ENCODE results near the gene EDA. TPM values are rescaled to one million over a fixed set of nuclear protein-coding genes. Genes with fewer than 3 reads are reported as not detected.

The EDA gene
- total and polyA plus RNA-seq, 8 donors: 2.2 to 4.6 (median 4.1) TPM

DNA sequence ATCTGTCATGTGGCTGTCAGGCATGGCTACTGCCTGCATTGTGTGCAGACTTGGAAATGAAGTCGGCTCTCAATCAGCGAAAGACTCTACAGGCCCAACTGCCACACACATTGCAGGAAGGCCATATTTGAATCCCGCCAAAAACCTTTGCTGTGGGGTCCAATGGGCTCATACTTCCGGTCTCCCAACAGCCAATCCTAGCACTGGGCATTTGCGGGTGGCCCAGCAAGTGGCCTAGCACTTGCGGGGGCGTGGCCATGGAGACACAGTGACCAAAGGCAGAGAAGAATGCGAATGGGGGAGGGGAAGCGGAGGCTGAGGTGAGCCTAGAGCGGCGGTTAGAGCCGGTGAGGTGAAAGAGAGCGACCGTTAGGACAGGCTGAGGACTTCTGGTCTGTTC, 446.2 kb downstream of the EDA start, which contains the start of gene OTUD6A:
Gene OTUD6A (plus strand): TSS at position 382 of the 400 bp plus-strand sequence. CDS start 68 bp downstream, outside the sequence.
- Histone ChIP-seq H3K4me3 (no peak within 1 kb of the TSS), H3K9me3 (no peaks in the 10 kb centered on the region), H3K27ac (no peak within 1 kb of the TSS), H3K4me1 (no peaks in the 10 kb centered on the region), H3K27me3 (no peaks in the 10 kb centered on the region), H3K36me3 (no peaks in the 10 kb centered on the region)
- DNase-seq (no peak), ATAC-seq (no peak)
- intact Hi-C loops (cut with DNase I): no loop called here
- TF ChIP-seq, protein P1, sequence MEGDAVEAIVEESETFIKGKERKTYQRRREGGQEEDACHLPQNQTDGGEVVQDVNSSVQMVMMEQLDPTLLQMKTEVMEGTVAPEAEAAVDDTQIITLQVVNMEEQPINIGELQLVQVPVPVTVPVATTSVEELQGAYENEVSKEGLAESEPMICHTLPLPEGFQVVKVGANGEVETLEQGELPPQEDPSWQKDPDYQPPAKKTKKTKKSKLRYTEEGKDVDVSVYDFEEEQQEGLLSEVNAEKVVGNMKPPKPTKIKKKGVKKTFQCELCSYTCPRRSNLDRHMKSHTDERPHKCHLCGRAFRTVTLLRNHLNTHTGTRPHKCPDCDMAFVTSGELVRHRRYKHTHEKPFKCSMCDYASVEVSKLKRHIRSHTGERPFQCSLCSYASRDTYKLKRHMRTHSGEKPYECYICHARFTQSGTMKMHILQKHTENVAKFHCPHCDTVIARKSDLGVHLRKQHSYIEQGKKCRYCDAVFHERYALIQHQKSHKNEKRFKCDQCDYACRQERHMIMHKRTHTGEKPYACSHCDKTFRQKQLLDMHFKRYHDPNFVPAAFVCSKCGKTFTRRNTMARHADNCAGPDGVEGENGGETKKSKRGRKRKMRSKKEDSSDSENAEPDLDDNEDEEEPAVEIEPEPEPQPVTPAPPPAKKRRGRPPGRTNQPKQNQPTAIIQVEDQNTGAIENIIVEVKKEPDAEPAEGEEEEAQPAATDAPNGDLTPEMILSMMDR (IDR thresholded peaks at IDR 0.05): no peak

DNA sequence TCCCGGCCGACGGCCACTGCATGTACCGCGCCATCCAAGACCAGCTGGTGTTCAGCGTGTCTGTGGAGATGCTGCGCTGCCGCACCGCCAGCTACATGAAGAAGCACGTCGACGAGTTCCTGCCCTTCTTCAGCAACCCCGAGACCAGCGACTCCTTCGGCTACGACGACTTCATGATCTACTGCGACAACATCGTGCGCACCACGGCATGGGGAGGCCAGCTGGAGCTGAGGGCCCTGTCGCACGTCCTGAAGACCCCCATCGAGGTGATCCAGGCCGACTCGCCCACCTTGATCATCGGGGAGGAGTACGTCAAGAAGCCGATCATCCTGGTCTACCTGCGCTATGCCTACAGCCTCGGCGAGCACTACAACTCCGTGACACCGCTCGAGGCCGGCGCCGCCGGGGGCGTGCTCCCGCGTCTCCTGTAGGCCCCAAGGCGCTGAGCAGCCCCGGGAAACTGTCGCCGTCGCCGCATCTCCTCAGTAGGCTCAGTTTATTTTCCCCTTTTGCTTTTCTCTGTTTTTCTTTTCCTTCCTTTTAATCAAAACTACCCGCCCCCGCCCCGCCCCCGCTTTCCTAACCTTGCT, 447.1 kb downstream of the EDA start:
- H3K4me1 ChIP-seq: no peaks in the 10 kb centered on the region
- intact Hi-C loops (cut with DNase I): no loop called here
- no peak overlapping the region for H3K4me3 ChIP-seq
- TF ChIP-seq, protein P1 (IDR thresholded peaks at IDR 0.05): no peak
- no peaks in the 10 kb centered on the region for H3K9me3 ChIP-seq
- no peaks in the 10 kb centered on the region for H3K36me3 ChIP-seq
- no peaks in the 10 kb centered on the region for H3K27me3 ChIP-seq
- no peak overlapping the region for H3K27ac ChIP-seq
- no peak for DNase-seq
- ATAC-seq: no peak

DNA sequence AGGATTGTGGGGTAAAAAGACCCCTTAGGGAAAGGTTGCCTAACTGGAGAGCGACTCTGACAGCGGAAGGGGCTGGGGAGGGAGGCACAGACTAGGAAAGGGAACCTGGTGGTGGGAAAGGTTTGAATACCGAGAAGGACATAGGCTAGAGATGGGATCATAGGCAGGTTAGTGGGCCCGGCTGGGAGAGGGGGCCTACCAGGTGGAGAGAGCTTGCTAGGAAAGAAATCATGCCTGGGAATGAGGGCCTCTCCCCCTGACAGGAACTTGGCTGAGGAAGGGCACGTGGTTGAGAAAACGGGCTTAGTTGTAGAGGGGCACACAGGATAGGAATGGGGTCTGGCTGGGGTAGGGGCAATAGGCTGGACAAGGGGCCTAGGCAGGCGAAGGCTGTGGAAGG, 450.7 kb downstream of the EDA start:
- H3K4me1 ChIP-seq: no peaks in the 10 kb centered on the region
- H3K4me3 ChIP-seq: no peak overlapping the region
- TF ChIP-seq, protein P1 (IDR thresholded peaks at IDR 0.05): no peak
- ATAC-seq (no peak), DNase-seq (no peak)
- H3K9me3 ChIP-seq: no peaks in the 10 kb centered on the region
- no peak overlapping the region for H3K27ac ChIP-seq
- H3K36me3 ChIP-seq: no peaks in the 10 kb centered on the region
- intact Hi-C loops (cut with DNase I): no loop called here
- peaks cover 0 to 6% of the 10 kb centered on the region in 2 donors for H3K27me3 ChIP-seq

DNA sequence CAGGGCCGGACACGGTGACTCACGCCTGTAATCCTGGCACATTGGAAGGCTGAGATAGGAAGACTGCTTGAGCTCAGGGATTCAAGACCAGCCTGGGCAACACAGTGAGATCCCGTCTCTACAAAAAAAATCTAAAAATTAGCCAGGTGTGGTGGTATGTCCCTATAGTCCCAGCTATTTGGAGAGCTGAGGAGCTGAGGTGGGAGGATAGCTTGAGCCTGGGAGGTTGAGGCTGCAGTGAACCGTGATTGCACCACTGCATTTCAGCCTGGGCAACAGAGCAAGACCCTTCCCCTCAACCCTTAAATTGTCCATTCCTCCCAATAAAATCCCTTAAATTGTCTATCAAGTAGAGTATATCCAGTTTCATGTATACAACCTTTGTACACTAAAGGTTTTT, 463.4 kb downstream of the EDA start:
- TF ChIP-seq, protein P1 (IDR thresholded peaks at IDR 0.05): no peak

DNA sequence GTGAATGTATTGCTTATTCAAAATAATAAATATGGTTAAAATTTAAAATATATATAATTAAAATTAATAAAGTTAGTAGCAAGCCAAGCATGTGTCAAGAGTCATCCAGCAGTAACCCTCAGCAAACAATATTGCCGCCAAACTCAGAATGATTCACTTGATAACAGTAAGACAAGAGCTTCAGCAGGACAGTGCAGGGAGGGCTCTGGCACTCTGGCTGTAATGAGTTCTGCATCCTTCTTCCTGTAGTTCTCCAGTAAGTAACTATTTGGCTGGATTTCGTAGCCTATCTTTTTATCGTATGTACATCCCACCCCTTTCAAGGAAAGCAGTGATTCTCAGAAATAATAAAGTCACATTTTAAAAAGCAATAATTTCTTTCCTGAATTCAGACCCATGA, 464.0 kb downstream of the EDA start:
- H3K4me1 ChIP-seq: no peaks in the 10 kb centered on the region
- no peak overlapping the region for H3K4me3 ChIP-seq
- ATAC-seq: no peak
- DNase-seq: no peak
- TF ChIP-seq, protein P1 (IDR thresholded peaks at IDR 0.05): no peak
- intact Hi-C loops (cut with DNase I): no loop called here
- H3K27ac ChIP-seq: no peak overlapping the region
- H3K27me3 ChIP-seq: peaks cover 0 to 32% of the 10 kb centered on the region in 2 donors
- no peaks in the 10 kb centered on the region for H3K9me3 ChIP-seq
- no peaks in the 10 kb centered on the region for H3K36me3 ChIP-seq

More for the DNA sequence above, 463.4 kb downstream of the EDA start:
- no peak for ATAC-seq
- no peak overlapping the region for H3K4me3 ChIP-seq
- no peaks in the 10 kb centered on the region for H3K9me3 ChIP-seq
- H3K27me3 ChIP-seq: peaks cover 0 to 32% of the 10 kb centered on the region in 2 donors
- no peak overlapping the region for H3K27ac ChIP-seq
- intact Hi-C loops (cut with DNase I): no loop called here
- H3K36me3 ChIP-seq: no peaks in the 10 kb centered on the region
- H3K4me1 ChIP-seq: no peaks in the 10 kb centered on the region
- no peak for DNase-seq
